Dendritic cell treated with granulocyte-macrophage colony-stimulating factor and Interleukin-4, amounts not matched to agents 40 ng/mL and 50 ng/mL, for 4 days (primary cell): Measurements from ENCODE around the gene GHR.

ENCODE experiments used
- H3K27ac Mint-ChIP-seq: one replicate; pipeline ENCODE4 v1.8.0; 2022; ENCODE audit warnings: mild to moderate bottlenecking, mixed read lengths
- H3K27me3 Mint-ChIP-seq: one replicate; pipeline ENCODE4 v1.8.0; 2022; ENCODE audit warnings: mild to moderate bottlenecking, mixed read lengths
- H3K36me3 Mint-ChIP-seq: one replicate; pipeline ENCODE4 v1.8.0; 2022; ENCODE audit warnings: low read depth, mixed read lengths
- H3K4me1 Mint-ChIP-seq: one replicate; pipeline ENCODE4 v1.8.0; 2022; ENCODE audit warnings: low read depth, mixed read lengths
- H3K4me3 Mint-ChIP-seq: one replicate; pipeline ENCODE4 v1.8.0; 2022; ENCODE audit warnings: mild to moderate bottlenecking, moderate library complexity, mixed read lengths
- H3K9me3 Mint-ChIP-seq: one replicate; pipeline ENCODE4 v1.8.0; 2022; ENCODE audit warnings: mixed read lengths
- intact Hi-C: fragments of 100-400 bp; cut with micrococcal nuclease; formaldehyde crosslinking; loops from one replicate; pipeline ENCODE4 v1.15.0; 2022

GHR gene

DNA sequence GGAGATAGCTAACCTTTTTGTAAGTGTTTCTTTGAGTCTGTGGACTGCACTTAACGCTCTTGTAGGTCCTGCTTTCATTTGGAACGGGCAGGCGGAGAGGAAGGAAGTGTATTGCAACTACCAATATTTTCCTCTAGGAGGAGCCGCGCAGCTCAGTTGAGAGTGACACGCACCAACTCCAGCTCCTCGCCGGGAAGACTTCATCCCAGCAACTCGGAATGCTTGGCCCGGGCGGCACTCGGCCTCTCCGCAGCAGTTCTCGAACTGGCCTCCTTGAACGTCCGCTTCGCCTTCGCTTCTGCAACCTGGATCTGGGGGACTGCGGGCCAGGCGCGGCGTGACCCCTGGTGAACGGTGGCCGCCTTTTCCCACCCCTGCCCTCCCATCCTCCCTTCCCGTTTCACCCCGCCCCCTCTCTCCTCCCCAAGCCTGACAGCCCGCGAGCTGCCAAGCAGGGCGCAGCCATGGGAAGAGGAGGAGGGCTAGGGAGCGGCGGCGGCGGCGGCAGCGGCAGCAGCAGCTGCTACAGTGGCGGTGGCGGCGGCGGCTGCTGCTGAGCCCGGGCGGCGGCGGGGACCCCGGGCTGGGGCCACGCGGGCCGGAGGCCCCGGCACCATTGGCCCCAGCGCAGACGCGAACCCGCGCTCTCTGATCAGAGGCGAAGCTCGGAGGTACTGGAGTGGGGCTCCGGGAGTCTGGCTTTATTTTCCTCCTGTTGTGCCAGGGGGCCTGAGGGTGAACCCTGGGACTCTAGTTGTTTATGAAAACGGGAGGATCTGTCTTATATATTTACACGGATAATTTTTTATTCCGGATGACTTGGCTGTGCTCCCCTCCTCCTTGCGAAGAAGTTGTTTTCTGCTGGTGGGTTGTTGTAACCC lies at the start of gene GHR:
Gene GHR, plus strand, starts transcription at position 155 of the 881 bp plus-strand sequence. CDS start 142,436 bp downstream, outside the sequence.
- Mint-ChIP-seq H3K27ac (no peak within 1 kb of the TSS), H3K9me3 (no peaks in the 10 kb centered on the region), H3K4me3 (no peak within 1 kb of the TSS), H3K36me3 (no peaks in the 10 kb centered on the region), H3K4me1 (no peaks in the 10 kb centered on the region), H3K27me3 (peaks cover 5% of the 10 kb centered on the region)
- intact Hi-C loops, result loop anchor here (5.0 to 10.0 kb wide), 2 partner anchors 344 to 461 kb away; no protein-coding TSS in a partner anchor

DNA sequence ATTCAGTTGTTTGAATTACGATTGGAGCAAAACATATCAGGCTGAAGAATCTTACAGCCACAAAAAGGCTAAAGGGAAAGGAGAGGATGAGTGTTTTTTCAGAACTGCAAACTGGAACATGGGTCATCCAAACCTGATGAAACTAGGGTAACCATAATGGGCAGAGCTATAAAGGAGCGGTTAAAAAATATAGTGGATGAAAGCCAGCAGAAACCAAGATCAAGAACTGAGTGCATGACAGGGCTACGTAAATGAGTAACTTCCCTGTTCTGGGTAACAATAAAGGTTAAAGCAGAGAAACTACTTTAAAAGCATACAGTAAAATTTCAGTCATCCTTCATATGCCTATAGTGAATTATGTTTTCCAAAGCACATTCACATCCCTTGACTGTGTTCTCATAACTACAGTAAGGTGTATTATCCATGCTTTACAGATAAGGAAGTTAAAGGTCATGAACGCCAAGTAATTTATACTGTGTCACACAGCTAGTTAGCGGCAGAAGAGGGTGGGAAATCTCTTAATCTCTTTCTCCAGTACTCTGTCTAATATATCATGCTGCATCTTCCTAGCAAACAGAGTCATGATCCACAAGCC lies 48.5 kb upstream of the GHR start:
- intact Hi-C loops, result no loop called here
- no peaks in the 10 kb centered on the region for H3K36me3 Mint-ChIP-seq
- H3K4me3 Mint-ChIP-seq, result no peak overlapping the region
- H3K9me3 Mint-ChIP-seq, result peaks cover 15% of the 10 kb centered on the region
- H3K27me3 Mint-ChIP-seq, result no peaks in the 10 kb centered on the region
- no peak overlapping the region for H3K27ac Mint-ChIP-seq
- no peaks in the 10 kb centered on the region for H3K4me1 Mint-ChIP-seq

DNA sequence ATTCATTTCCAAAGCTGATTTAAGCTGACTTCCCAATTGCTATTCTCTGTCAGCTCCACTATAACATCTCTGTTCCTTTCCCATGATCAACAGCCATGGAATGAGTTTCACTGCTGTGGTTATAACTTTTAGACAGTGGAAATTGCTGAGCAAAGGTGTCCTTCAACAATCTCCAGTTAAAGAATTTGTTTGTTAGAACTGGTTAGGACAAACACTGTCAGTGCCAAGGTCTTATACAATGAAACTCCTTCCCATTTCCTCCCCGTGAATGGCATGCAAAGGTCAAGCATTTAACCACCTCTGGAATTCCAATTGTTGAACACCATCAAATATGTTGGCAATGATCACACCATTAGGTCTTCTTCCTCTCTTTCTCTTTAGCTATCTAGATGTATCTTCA lies 45.7 kb upstream of the GHR start:
- Mint-ChIP-seq H3K27me3 (no peaks in the 10 kb centered on the region), H3K27ac (no peak overlapping the region), H3K36me3 (no peaks in the 10 kb centered on the region), H3K9me3 (peaks cover 15% of the 10 kb centered on the region), H3K4me1 (no peaks in the 10 kb centered on the region), H3K4me3 (no peak overlapping the region)
- intact Hi-C loops, result no loop called here

DNA sequence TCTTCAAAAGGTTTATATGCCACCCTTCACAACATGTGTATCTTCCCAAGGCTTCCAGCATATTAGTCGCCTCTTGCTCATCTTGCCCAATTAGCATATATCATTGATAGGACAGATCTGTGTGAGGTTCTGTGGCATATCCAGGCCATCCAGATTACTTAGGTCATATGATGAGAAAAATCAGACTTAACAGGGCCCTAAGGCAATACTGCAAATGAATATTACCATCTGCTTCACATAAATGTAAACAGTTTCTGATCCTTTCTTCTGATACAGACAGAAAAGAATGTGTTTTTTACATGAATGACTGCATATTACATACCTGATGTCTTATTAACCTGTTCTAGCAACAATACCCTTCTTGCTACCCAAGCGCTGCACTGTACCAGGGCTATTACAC lies 41.3 kb upstream of the GHR start:
- H3K4me3 Mint-ChIP-seq, result no peak overlapping the region
- intact Hi-C loops, result no loop called here
- no peaks in the 10 kb centered on the region for H3K36me3 Mint-ChIP-seq
- no peaks in the 10 kb centered on the region for H3K4me1 Mint-ChIP-seq
- H3K27ac Mint-ChIP-seq, result no peak overlapping the region
- H3K27me3 Mint-ChIP-seq, result no peaks in the 10 kb centered on the region
- peaks cover 7% of the 10 kb centered on the region for H3K9me3 Mint-ChIP-seq

DNA sequence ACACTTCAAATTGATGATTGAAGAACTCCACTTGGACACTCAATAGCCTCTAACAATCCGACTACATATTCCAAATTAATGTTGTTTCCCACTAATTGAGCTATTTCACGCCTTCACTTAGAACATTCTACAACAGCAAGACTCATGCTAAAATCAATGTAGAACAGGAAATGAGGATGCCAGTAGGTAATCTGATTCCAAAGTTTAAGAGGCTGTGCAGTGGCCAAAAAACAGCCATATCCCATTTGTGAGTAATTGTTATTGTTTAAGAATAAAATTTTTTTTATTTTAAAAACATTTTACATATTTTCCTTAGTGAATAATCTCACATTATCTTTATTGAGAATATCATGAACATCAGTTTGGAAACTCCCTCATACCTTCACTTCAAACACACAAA lies 35.7 kb upstream of the GHR start:
- Mint-ChIP-seq H3K4me1 (no peaks in the 10 kb centered on the region), H3K27ac (no peak overlapping the region), H3K9me3 (peaks cover 7% of the 10 kb centered on the region), H3K4me3 (no peak overlapping the region), H3K27me3 (no peaks in the 10 kb centered on the region), H3K36me3 (no peaks in the 10 kb centered on the region)
- intact Hi-C loops, result no loop called here

GRCh38 chr5:42390115-42390514 lies 33.1 kb upstream of the GHR start:
- Mint-ChIP-seq H3K36me3 (no peaks in the 10 kb centered on the region), H3K27ac (no peak overlapping the region), H3K27me3 (no peaks in the 10 kb centered on the region)

GRCh38 chr5:42392917-42393316 lies 30.3 kb upstream of the GHR start:
- intact Hi-C loops, result no loop called here
- Mint-ChIP-seq H3K9me3 (peaks cover 13% of the 10 kb centered on the region), H3K4me1 (no peaks in the 10 kb centered on the region), H3K36me3 (no peaks in the 10 kb centered on the region), H3K4me3 (no peak overlapping the region), H3K27ac (no peak overlapping the region), H3K27me3 (no peaks in the 10 kb centered on the region)

More at GRCh38 chr5:42390115-42390514, 33.1 kb upstream of the GHR start:
- H3K4me1 Mint-ChIP-seq, result no peaks in the 10 kb centered on the region
- H3K9me3 Mint-ChIP-seq, result peaks cover 13% of the 10 kb centered on the region
- no peak overlapping the region for H3K4me3 Mint-ChIP-seq
- intact Hi-C loops, result no loop called here

GRCh38 chr5:42396111-42396510 lies 27.1 kb upstream of the GHR start:
- no peaks in the 10 kb centered on the region for H3K4me1 Mint-ChIP-seq
- no peaks in the 10 kb centered on the region for H3K36me3 Mint-ChIP-seq
- H3K27ac Mint-ChIP-seq, result no peak overlapping the region
- no peaks in the 10 kb centered on the region for H3K27me3 Mint-ChIP-seq
- H3K9me3 Mint-ChIP-seq, result peaks cover 13% of the 10 kb centered on the region
- no peak overlapping the region for H3K4me3 Mint-ChIP-seq
- intact Hi-C loops, result no loop called here

DNA sequence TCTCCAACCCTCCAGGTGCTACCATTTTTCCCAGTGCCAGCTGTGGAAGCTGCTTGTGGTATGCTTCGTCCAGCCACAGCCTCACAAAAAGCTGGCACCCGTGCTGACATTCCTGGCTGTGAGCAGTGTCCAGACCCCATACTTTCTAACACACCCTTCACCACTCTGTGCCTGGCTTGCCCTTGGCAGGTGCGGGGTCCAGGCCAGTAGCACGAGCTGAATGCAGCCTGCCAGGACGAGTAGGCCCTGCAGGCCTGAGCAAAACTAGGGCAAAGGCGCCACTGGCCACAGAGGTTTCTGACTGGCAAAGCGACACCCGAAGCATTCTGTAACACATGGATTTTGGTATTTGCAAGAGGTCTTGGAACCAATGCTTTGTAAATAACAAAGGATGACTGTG lies 26.0 kb upstream of the GHR start:
- Mint-ChIP-seq H3K4me1 (no peaks in the 10 kb centered on the region), H3K27ac (no peak overlapping the region), H3K9me3 (peaks cover 13% of the 10 kb centered on the region)

GRCh38 chr5:42399702-42400101 lies 23.5 kb upstream of the GHR start:
- H3K4me1 Mint-ChIP-seq, result no peaks in the 10 kb centered on the region
- H3K36me3 Mint-ChIP-seq, result no peaks in the 10 kb centered on the region
- no peaks in the 10 kb centered on the region for H3K27me3 Mint-ChIP-seq
- no peak overlapping the region for H3K27ac Mint-ChIP-seq
- no peaks in the 10 kb centered on the region for H3K9me3 Mint-ChIP-seq
- intact Hi-C loops, result no loop called here
- H3K4me3 Mint-ChIP-seq, result no peak overlapping the region

More for the DNA sequence above, 26.0 kb upstream of the GHR start:
- H3K36me3 Mint-ChIP-seq, result no peaks in the 10 kb centered on the region
- no peak overlapping the region for H3K4me3 Mint-ChIP-seq
- no peaks in the 10 kb centered on the region for H3K27me3 Mint-ChIP-seq
- intact Hi-C loops, result no loop called here

GRCh38 chr5:42400474-42400873 lies 22.8 kb upstream of the GHR start:
- no peaks in the 10 kb centered on the region for H3K9me3 Mint-ChIP-seq
- no peaks in the 10 kb centered on the region for H3K36me3 Mint-ChIP-seq
- H3K4me3 Mint-ChIP-seq, result no peak overlapping the region
- no peaks in the 10 kb centered on the region for H3K4me1 Mint-ChIP-seq
- no peaks in the 10 kb centered on the region for H3K27me3 Mint-ChIP-seq
- intact Hi-C loops, result no loop called here
- H3K27ac Mint-ChIP-seq, result no peak overlapping the region

GRCh38 chr5:42403236-42403635 lies 20.0 kb upstream of the GHR start:
- intact Hi-C loops, result no loop called here
- Mint-ChIP-seq H3K9me3 (no peaks in the 10 kb centered on the region), H3K27ac (no peak overlapping the region), H3K4me3 (no peak overlapping the region), H3K4me1 (no peaks in the 10 kb centered on the region), H3K27me3 (no peaks in the 10 kb centered on the region), H3K36me3 (no peaks in the 10 kb centered on the region)

GRCh38 chr5:42404366-42404765 lies 18.9 kb upstream of the GHR start:
- no peaks in the 10 kb centered on the region for H3K4me1 Mint-ChIP-seq
- intact Hi-C loops, result no loop called here
- no peak overlapping the region for H3K4me3 Mint-ChIP-seq
- H3K9me3 Mint-ChIP-seq, result no peaks in the 10 kb centered on the region
- no peaks in the 10 kb centered on the region for H3K27me3 Mint-ChIP-seq
- H3K36me3 Mint-ChIP-seq, result no peaks in the 10 kb centered on the region
- H3K27ac Mint-ChIP-seq, result no peak overlapping the region

GRCh38 chr5:42419294-42419693 lies 3.9 kb upstream of the GHR start:
- no peaks in the 10 kb centered on the region for H3K36me3 Mint-ChIP-seq
- no peaks in the 10 kb centered on the region for H3K27me3 Mint-ChIP-seq
- no peak overlapping the region for H3K27ac Mint-ChIP-seq
- H3K9me3 Mint-ChIP-seq, result peaks cover 9% of the 10 kb centered on the region
- intact Hi-C loops, result no loop called here
- H3K4me1 Mint-ChIP-seq, result no peaks in the 10 kb centered on the region
- H3K4me3 Mint-ChIP-seq, result no peak overlapping the region
